ENCODE results near the gene TUBB2B. TPM values are rescaled to one million over a fixed set of nuclear protein-coding genes. Genes with fewer than 3 reads are reported as not detected.

TUBB2B gene
- total and polyA plus RNA-seq, 10 of the 15 experiments (the other 5 are each of a cell fraction or from before 2014, with no cell fraction given), result 2.6 to 75.2 (median 21.2) TPM

GRCh38 chr6:3226481-3227362 lies 731 bp downstream of the TUBB2B start:
- Histone ChIP-seq H3K4me3 (peak overlapping the region; percentile 59; the same call in 1 of the 2 replicates), H3K27ac (ENCODE audit: control insufficient read depth, insufficient read depth) (no peak overlapping the region), H3K9ac (ENCODE audit: control insufficient read depth, insufficient read depth, low read length) (peak overlapping the region; percentile 27; the same call in 1 of the 2 replicates), H3K9me3 (replicated peaks; ENCODE audit: control insufficient read depth, insufficient read depth, low read length) (no peaks in the 10 kb centered on the region; the same call in 2 of the 3 replicates), H3K27me3 (replicated peaks in 1 of 2; ENCODE audit: control insufficient read depth in 2 of 2, insufficient read depth in 2 of 2, low read length in 1 of 2) (peaks cover 27 to 32% of the 10 kb centered on the region in 2 experiments), H3K36me3 (ENCODE audit: control insufficient read depth in 2 of 2, insufficient read depth in 2 of 2, low read length in 1 of 2) (no peaks in the 10 kb centered on the region), H4K20me1 (ENCODE audit: control insufficient read depth, insufficient read depth) (no peaks in the 10 kb centered on the region), H2AFZ (ENCODE audit: control insufficient read depth, low read depth, low read length) (peak overlapping the region; percentile 72), H3K79me2 (ENCODE audit: control insufficient read depth, insufficient read depth, low read length) (no peaks in the 10 kb centered on the region), H3K4me2 (ENCODE audit: control insufficient read depth, insufficient read depth) (peak overlapping the region; percentile 100), H3K4me1 (ENCODE audit: control insufficient read depth, insufficient read depth, low read length) (peaks cover 38% of the 10 kb centered on the region)
- ATAC-seq (peak; percentile 42), DNase-seq (ENCODE audit: low read depth, low spot score) (no peak), FAIRE-seq (no peak)
- WGBS (ENCODE audit: insufficient coverage, insufficient replicate concordance, low lambda C conversion rate, missing lambda C conversion rate), result 7% methylated on average over 47 of the region's 54 CpGs
- ChIA-PET POLR2A (interaction anchor here (0.7 kb wide), 1 partner anchor 181 kb away, joined by 3 read pairs; no protein-coding TSS in a partner anchor), SMC1A (ENCODE audit: uncharacterized antibody, unreplicated experiment) (interaction anchor here (0.5 to 1.2 kb wide), 3 partner anchors 17 to 59 kb away, joined by 3 to 4 read pairs (median 3); no protein-coding TSS in a partner anchor), RAD21 (ENCODE audit: unreplicated experiment) (no interaction called here), CTCF (no interaction called here)
- intact Hi-C loops (cut with micrococcal nuclease; ENCODE audit: unreplicated experiment) (no loop called here), in situ Hi-C loops (cut with MboI) (no loop called here)
- no TSS peak for BruUV-seq (replicated peaks)
- no peak for TF ChIP-seq SUPT20H (IDR thresholded peaks at IDR 0.05; ENCODE audit: borderline replicate concordance, control insufficient read depth, low read depth, low read length)
- no peak for TF ChIP-seq ZBTB33 (IDR thresholded peaks at IDR 0.05)
- TF ChIP-seq, protein P1, sequence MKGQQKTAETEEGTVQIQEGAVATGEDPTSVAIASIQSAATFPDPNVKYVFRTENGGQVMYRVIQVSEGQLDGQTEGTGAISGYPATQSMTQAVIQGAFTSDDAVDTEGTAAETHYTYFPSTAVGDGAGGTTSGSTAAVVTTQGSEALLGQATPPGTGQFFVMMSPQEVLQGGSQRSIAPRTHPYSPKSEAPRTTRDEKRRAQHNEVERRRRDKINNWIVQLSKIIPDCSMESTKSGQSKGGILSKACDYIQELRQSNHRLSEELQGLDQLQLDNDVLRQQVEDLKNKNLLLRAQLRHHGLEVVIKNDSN (IDR thresholded peaks at IDR 0.05; ENCODE audit: borderline replicate concordance, extremely low read length, insufficient read depth, low read depth, low read length), result no peak
- no peak for TF ChIP-seq ZBTB40 (IDR thresholded peaks at IDR 0.05; ENCODE audit: borderline replicate concordance)
- no peak for TF ChIP-seq ATF3 (IDR thresholded peaks at IDR 0.05; ENCODE audit: borderline replicate concordance, extremely low read depth, low read depth, low read length)
- no peak for TF ChIP-seq CREM (IDR thresholded peaks at IDR 0.05; ENCODE audit: low read depth)
- 0 out of 2 replicates have a peak, but pooled peaks have one; percentile 10 for TF ChIP-seq CBFB (IDR thresholded peaks at IDR 0.05; ENCODE audit: low read depth)
- TF ChIP-seq, protein P2, sequence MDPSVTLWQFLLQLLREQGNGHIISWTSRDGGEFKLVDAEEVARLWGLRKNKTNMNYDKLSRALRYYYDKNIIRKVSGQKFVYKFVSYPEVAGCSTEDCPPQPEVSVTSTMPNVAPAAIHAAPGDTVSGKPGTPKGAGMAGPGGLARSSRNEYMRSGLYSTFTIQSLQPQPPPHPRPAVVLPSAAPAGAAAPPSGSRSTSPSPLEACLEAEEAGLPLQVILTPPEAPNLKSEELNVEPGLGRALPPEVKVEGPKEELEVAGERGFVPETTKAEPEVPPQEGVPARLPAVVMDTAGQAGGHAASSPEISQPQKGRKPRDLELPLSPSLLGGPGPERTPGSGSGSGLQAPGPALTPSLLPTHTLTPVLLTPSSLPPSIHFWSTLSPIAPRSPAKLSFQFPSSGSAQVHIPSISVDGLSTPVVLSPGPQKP (IDR thresholded peaks at IDR 0.05; ENCODE audit: low read depth, low read length), result no peak
- TF ChIP-seq BCL3 (IDR thresholded peaks at IDR 0.05; ENCODE audit: borderline replicate concordance, insufficient read depth, low read depth, low read length, poor library complexity, severe bottlenecking), result no peak
- no peak for TF ChIP-seq TCF7 (IDR thresholded peaks at IDR 0.05; ENCODE audit: borderline replicate concordance)

Data from GM12878 (cell line).